H9 (cell line): ENCODE measurements around the gene ACBD6. TPM values are rescaled to one million over a fixed set of nuclear protein-coding genes. Genes with fewer than 3 reads are reported as not detected.
"Not testable (repeated sequence)": the region's sequence is repeated elsewhere in the genome, so short reads cannot be mapped to it uniquely, and the experiment has no call there.

Experiments used
- DNase-seq: peaks from one replicate; pipeline ENCODE4 v3.0.0-alpha.2; 2017
- H2AFZ ChIP-seq: one replicate; pipeline ENCODE4 v1.6.1; 2013; ENCODE audit warnings: mild to moderate bottlenecking, low read length, control low read depth, moderate library complexity
- H2AK5ac ChIP-seq: 2 replicates; pipeline ENCODE4 v1.6.1; 2013; ENCODE audit warnings: low read length, control low read depth, mixed read lengths; ENCODE audit not compliant: insufficient read length
- H2BK120ac ChIP-seq: one replicate; pipeline ENCODE4 v1.6.1; 2013; ENCODE audit warnings: low read depth, mild to moderate bottlenecking, low read length, control low read depth, inconsistent platforms; ENCODE audit not compliant: poor library complexity, severe bottlenecking
- H2BK12ac ChIP-seq: 2 replicates; pipeline ENCODE4 v1.6.1; 2013; ENCODE audit warnings: low read length, control low read depth, mixed read lengths, low read depth; ENCODE audit not compliant: insufficient read length
- H2BK15ac ChIP-seq: 2 replicates; pipeline ENCODE4 v1.6.1; 2013; ENCODE audit warnings: low read depth, low read length, control low read depth
- H2BK20ac ChIP-seq: one replicate; pipeline ENCODE4 v1.6.1; 2013; ENCODE audit warnings: low read depth, mild to moderate bottlenecking, low read length, control low read depth, inconsistent platforms; ENCODE audit not compliant: poor library complexity, severe bottlenecking
- H2BK5ac ChIP-seq: 2 replicates; pipeline ENCODE4 v1.6.1; 2013; ENCODE audit warnings: low read length, control low read depth, mixed read lengths; ENCODE audit not compliant: insufficient read length
- H3K14ac ChIP-seq: 2 replicates; pipeline ENCODE4 v1.6.1; 2013; ENCODE audit warnings: low read length, control low read depth; ENCODE audit not compliant: insufficient read depth
- H3K18ac ChIP-seq: 2 replicates; pipeline ENCODE4 v1.6.1; 2013; ENCODE audit warnings: low read depth, mild to moderate bottlenecking, mixed read lengths, low read length, control low read depth; ENCODE audit not compliant: insufficient read length
- H3K23ac ChIP-seq: 2 replicates; pipeline ENCODE4 v1.6.1; 2013; ENCODE audit warnings: low read length, control low read depth, mixed read lengths, low read depth; ENCODE audit not compliant: insufficient read length
- H3K23me2 ChIP-seq: 2 replicates; pipeline ENCODE4 v1.6.1; 2013; ENCODE audit warnings: low read depth, mild to moderate bottlenecking, mixed read lengths, low read length, control low read depth; ENCODE audit not compliant: insufficient read length, poor library complexity, severe bottlenecking
- H3K27ac ChIP-seq: 2 replicates; pipeline ENCODE4 v1.5.1; 2013; ENCODE audit warnings: low read length, control low read depth, mixed read lengths, low read depth; ENCODE audit not compliant: insufficient read length
- H3K27me3 ChIP-seq: 2 replicates; pipeline ENCODE4 v1.6.1; 2013; ENCODE audit warnings: low read length, control low read depth, inconsistent platforms; ENCODE audit not compliant: insufficient read depth
- H3K4ac ChIP-seq: 2 replicates; pipeline ENCODE4 v1.6.1; 2013; ENCODE audit warnings: low read depth, mild to moderate bottlenecking, control low read depth, inconsistent platforms, low read length, moderate library complexity
- H3K4me1 ChIP-seq: 2 replicates; pipeline ENCODE4 v1.6.1; 2013; ENCODE audit warnings: low read length, control low read depth, inconsistent platforms; ENCODE audit not compliant: insufficient read depth
- H3K4me2 ChIP-seq: 2 replicates; pipeline ENCODE4 v1.6.1; 2013; ENCODE audit warnings: low read length, control low read depth, mixed read lengths; ENCODE audit not compliant: insufficient read length, insufficient read depth
- H3K56ac ChIP-seq: 2 replicates; pipeline ENCODE4 v1.6.1; 2013; ENCODE audit warnings: low read depth, mild to moderate bottlenecking, mixed read lengths, low read length, control low read depth; ENCODE audit not compliant: insufficient read length
- H3K79me1 ChIP-seq: 2 replicates; pipeline ENCODE4 v1.6.1; 2013; ENCODE audit warnings: low read depth, mild to moderate bottlenecking, moderate library complexity, low read length, control low read depth, inconsistent platforms; ENCODE audit not compliant: insufficient read depth, poor library complexity, severe bottlenecking
- H3K79me2 ChIP-seq: 2 replicates; pipeline ENCODE4 v1.6.1; 2013; ENCODE audit warnings: low read length, control low read depth, inconsistent platforms; ENCODE audit not compliant: insufficient read depth
- H3K9ac ChIP-seq: 2 replicates; pipeline ENCODE4 v1.6.1; 2013; ENCODE audit warnings: low read length, control low read depth, mixed read lengths; ENCODE audit not compliant: insufficient read length; ENCODE audit errors: extremely low read depth
- H3K9me3 ChIP-seq: one replicate; pipeline ENCODE4 v1.6.1; 2013; ENCODE audit warnings: low read depth, low read length, inconsistent platforms; ENCODE audit not compliant: control insufficient read depth
- H3T11ph ChIP-seq: one replicate; pipeline ENCODE4 v1.6.1; 2013; ENCODE audit warnings: mild to moderate bottlenecking, low read length, control low read depth, inconsistent platforms
- H4K20me1 ChIP-seq: one replicate; pipeline ENCODE4 v1.6.1; 2013; ENCODE audit not compliant: control insufficient read depth, insufficient read length, insufficient read depth
- H4K5ac ChIP-seq: 2 replicates; pipeline ENCODE4 v1.6.1; 2013; ENCODE audit warnings: low read depth, mild to moderate bottlenecking, mixed read lengths, low read length, control low read depth; ENCODE audit not compliant: insufficient read length
- H4K8ac ChIP-seq: replicated peaks from 2 replicates; pipeline ENCODE4 v1.6.1; 2013; ENCODE audit warnings: low read length, control low read depth, mixed read lengths, low read depth; ENCODE audit not compliant: insufficient read length
- H4K91ac ChIP-seq: 2 replicates; pipeline ENCODE4 v1.6.1; 2013; ENCODE audit warnings: low read depth, mild to moderate bottlenecking, moderate library complexity, mixed read lengths, low read length, control low read depth; ENCODE audit not compliant: insufficient read length
- H3K27ac Mint-ChIP-seq, 3 experiments: 2 replicates in 2 of 3; 3 replicates in 1 of 3; pipeline ENCODE4 v1.8.0; 2020 to 2021; ENCODE audit warnings: mixed read lengths in 3 of 3, mild to moderate bottlenecking in 1 of 3, moderate library complexity in 1 of 3
- H3K27me3 Mint-ChIP-seq: 2 replicates; pipeline ENCODE4 v1.8.0; 2021; ENCODE audit warnings: low read depth, mild to moderate bottlenecking, moderate library complexity, mixed read lengths
- H3K36me3 Mint-ChIP-seq, 3 experiments: 2 replicates in 2 of 3; 3 replicates in 1 of 3; pipeline ENCODE4 v1.8.0; 2020 to 2021; ENCODE audit warnings: low read depth in 3 of 3, mixed read lengths in 3 of 3; ENCODE audit not compliant: insufficient read depth in 1 of 3
- H3K4me1 Mint-ChIP-seq, 2 experiments: 2 replicates each; pipeline ENCODE4 v1.8.0; 2020; ENCODE audit warnings: mixed read lengths in 2 of 2
- H3K4me3 Mint-ChIP-seq, 2 experiments: 2 replicates in 1 of 2; 3 replicates in 1 of 2; pipeline ENCODE4 v1.8.0; 2020 to 2021; ENCODE audit warnings: mild to moderate bottlenecking in 2 of 2, mixed read lengths in 2 of 2, moderate library complexity in 1 of 2
- H3K9me3 Mint-ChIP-seq, 2 experiments: 2 replicates in 1 of 2; 3 replicates in 1 of 2; pipeline ENCODE4 v1.8.0; 2020; ENCODE audit warnings: mild to moderate bottlenecking in 2 of 2, mixed read lengths in 2 of 2, moderate library complexity in 1 of 2
- WGBS: extraction: QIAGEN DNeasy Blood & Tissue Kit; methylation state at CpG from one replicate; pipeline ENCODE4 v1.1.7; 2013; ENCODE audit warnings: missing lambda C conversion rate, low lambda C conversion rate, mixed read lengths; ENCODE audit not compliant: insufficient read length; ENCODE audit errors: extremely low coverage; 5-methylcytosine and 5-hydroxymethylcytosine counted together
- total RNA-seq: library from RNA; stranded (reverse); gene quantifications from 2 replicates; pipeline ENCODE4 v1.2.1, GENCODE V29; 2021
- TF ChIP-seq, protein P1 (sequence below): fragments of 200-600 bp; sonication (generic); conservative IDR thresholded peaks from 3 replicates; pipeline ENCODE4 v1.8.0; 2021; ENCODE audit warnings: antibody characterized with exemption, mild to moderate bottlenecking

The ACBD6 gene
- total RNA-seq, 1 experiment from 2014 or later: 51.4 TPM

DNA sequence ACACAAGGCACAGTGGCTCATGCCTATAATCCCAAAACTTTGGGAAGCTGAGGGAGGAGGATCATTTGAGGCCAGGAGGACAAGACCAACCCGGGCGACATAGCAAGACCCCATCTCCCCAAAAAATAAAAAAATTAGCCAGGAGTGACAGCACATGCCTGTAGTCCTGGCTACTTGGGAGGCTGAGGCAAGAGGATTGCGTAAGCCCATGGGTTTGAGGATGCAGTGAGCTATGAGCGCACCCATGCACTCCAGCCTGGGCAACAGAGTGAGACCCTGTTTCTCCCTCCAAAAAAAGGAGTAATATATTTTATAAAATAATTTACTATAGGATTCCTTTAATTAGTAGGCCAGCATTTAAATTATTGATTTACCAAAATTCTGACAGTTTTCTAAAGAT lies 89.8 kb downstream of the ACBD6 start:
- H3K4me1 ChIP-seq: no peaks in the 10 kb centered on the region
- H3K27me3 ChIP-seq: no peaks in the 10 kb centered on the region
- peaks cover 5 to 15% (median 13%) of the 10 kb centered on the region in 3 experiments; a peak in 6 of 7 replicates for H3K36me3 Mint-ChIP-seq
- H3K4me1 Mint-ChIP-seq: no peaks in the 10 kb centered on the region
- H3K9ac ChIP-seq: no peak overlapping the region
- H3K56ac ChIP-seq: no peak overlapping the region
- H2BK5ac ChIP-seq: no peak overlapping the region
- H3K9me3 Mint-ChIP-seq: no peaks in the 10 kb centered on the region
- no peak overlapping the region for H2AFZ ChIP-seq
- no peak overlapping the region for H4K91ac ChIP-seq
- H2BK12ac ChIP-seq: no peak overlapping the region
- H4K8ac ChIP-seq: no peak overlapping the region
- no peak overlapping the region for H3K27ac Mint-ChIP-seq
- H3T11ph ChIP-seq: no peak overlapping the region
- no peak overlapping the region for H3K27ac ChIP-seq
- no peak overlapping the region for H2AK5ac ChIP-seq
- no peak overlapping the region for H3K23ac ChIP-seq
- no peak overlapping the region for H3K4me3 Mint-ChIP-seq
- no peak overlapping the region for H3K18ac ChIP-seq
- H3K27me3 Mint-ChIP-seq: no peaks in the 10 kb centered on the region
- no peaks in the 10 kb centered on the region for H3K79me2 ChIP-seq
- H3K4me2 ChIP-seq: no peak overlapping the region
- WGBS: no CpG with 5 or more reads among the region's 4 CpGs
- no peaks in the 10 kb centered on the region for H3K23me2 ChIP-seq
- DNase-seq: no peak
- no peaks in the 10 kb centered on the region for H3K79me1 ChIP-seq
- no peak overlapping the region for H3K4ac ChIP-seq
- no peaks in the 10 kb centered on the region for H3K9me3 ChIP-seq
- no peak overlapping the region for H4K5ac ChIP-seq
- H2BK20ac ChIP-seq: no peak overlapping the region
- no peak overlapping the region for H3K14ac ChIP-seq
- no peak overlapping the region for H2BK15ac ChIP-seq
- no peak overlapping the region for H2BK120ac ChIP-seq
- H4K20me1 ChIP-seq: no peaks in the 10 kb centered on the region
- TF ChIP-seq, protein P1, sequence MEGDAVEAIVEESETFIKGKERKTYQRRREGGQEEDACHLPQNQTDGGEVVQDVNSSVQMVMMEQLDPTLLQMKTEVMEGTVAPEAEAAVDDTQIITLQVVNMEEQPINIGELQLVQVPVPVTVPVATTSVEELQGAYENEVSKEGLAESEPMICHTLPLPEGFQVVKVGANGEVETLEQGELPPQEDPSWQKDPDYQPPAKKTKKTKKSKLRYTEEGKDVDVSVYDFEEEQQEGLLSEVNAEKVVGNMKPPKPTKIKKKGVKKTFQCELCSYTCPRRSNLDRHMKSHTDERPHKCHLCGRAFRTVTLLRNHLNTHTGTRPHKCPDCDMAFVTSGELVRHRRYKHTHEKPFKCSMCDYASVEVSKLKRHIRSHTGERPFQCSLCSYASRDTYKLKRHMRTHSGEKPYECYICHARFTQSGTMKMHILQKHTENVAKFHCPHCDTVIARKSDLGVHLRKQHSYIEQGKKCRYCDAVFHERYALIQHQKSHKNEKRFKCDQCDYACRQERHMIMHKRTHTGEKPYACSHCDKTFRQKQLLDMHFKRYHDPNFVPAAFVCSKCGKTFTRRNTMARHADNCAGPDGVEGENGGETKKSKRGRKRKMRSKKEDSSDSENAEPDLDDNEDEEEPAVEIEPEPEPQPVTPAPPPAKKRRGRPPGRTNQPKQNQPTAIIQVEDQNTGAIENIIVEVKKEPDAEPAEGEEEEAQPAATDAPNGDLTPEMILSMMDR: no peak

DNA sequence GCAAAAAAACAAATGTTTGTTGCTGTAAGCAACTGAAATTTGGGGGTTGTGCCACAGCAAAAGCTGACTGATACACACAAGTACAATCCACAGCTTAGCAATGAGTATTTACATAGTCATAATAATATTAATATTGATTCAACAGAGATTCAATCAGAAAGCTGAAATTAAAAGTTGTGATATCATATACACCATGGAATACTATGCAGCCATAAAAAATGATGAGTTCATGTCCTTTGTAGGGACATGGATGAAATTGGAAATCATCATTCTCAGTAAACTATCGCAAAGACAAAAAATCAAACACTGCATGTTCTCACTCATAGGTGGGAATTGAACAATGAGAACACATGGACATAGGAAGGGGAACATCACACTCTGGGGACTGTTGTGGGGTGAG lies 94.2 kb downstream of the ACBD6 start:
- not testable (repeated sequence) for H3T11ph ChIP-seq, H3K4me1 Mint-ChIP-seq, H2BK20ac ChIP-seq, H3K9ac ChIP-seq, H3K23ac ChIP-seq, H3K18ac ChIP-seq, H2BK120ac ChIP-seq, H3K9me3 Mint-ChIP-seq, H3K9me3 ChIP-seq, H4K5ac ChIP-seq, H3K27ac ChIP-seq, H2BK15ac ChIP-seq, H2AK5ac ChIP-seq, H2BK5ac ChIP-seq, H3K4me3 Mint-ChIP-seq, H3K4me1 ChIP-seq, DNase-seq, H3K4ac ChIP-seq, H3K56ac ChIP-seq, H3K27me3 ChIP-seq, H3K27ac Mint-ChIP-seq, H4K20me1 ChIP-seq, H3K4me2 ChIP-seq, H2BK12ac ChIP-seq, H3K79me1 ChIP-seq, H2AFZ ChIP-seq, H4K8ac ChIP-seq, H3K27me3 Mint-ChIP-seq, H4K91ac ChIP-seq, H3K14ac ChIP-seq, H3K79me2 ChIP-seq, H3K23me2 ChIP-seq
- WGBS: no CpG with 5 or more reads among the region's 1 CpG
- H3K36me3 Mint-ChIP-seq: peaks cover 5 to 15% (median 12%) of the 10 kb centered on the region in 3 experiments; a peak in 6 of 7 replicates
